Activated CD8-positive, alpha-beta memory T cell treated with anti-CD3 and anti-CD28 coated beads, Interleukin-2, amount 50 U/mL, for 24 hours (primary cell): Measurements from ENCODE around the gene SPECC1L.

ENCODE experiments used
- DNase-seq: peaks from one replicate; pipeline ENCODE4 v3.0.0-alpha.2; 2020; ENCODE audit errors: extremely low read depth

SPECC1L gene

GRCh38 chr22:24427500-24428164, 157.0 kb downstream of the SPECC1L start, which contains the start of gene ADORA2A:
ADORA2A (plus strand) TSS chr22:24427599; CDS start chr22:24433405, 5,806 bp downstream.
- DNase-seq = peak; percentile 65

GRCh38 chr22:24428751-24429410, 158.2 kb downstream of the SPECC1L start:
- no peak for DNase-seq

- peak; percentile 47 for DNase-seq
Measured at GRCh38 chr22:24429411-24430365, 159.1 kb downstream of the SPECC1L start.

- DNase-seq = no peak
Measured at GRCh38 chr22:24430431-24431308, 160.0 kb downstream of the SPECC1L start.

GRCh38 chr22:24431309-24432034, 160.8 kb downstream of the SPECC1L start:
- DNase-seq = no peak

- no peak for DNase-seq
Measured at GRCh38 chr22:24432059-24432853, 161.6 kb downstream of the SPECC1L start.

GRCh38 chr22:24433001-24433827, 162.6 kb downstream of the SPECC1L start:
- no peak for DNase-seq

- DNase-seq = no peak
Measured at GRCh38 chr22:24433828-24434470, 163.3 kb downstream of the SPECC1L start.

- DNase-seq = peak; percentile 55
Measured at GRCh38 chr22:24434471-24435322, 164.1 kb downstream of the SPECC1L start.

GRCh38 chr22:24435323-24435645, 164.7 kb downstream of the SPECC1L start:
- no peak for DNase-seq

GRCh38 chr22:24435861-24436371, 165.3 kb downstream of the SPECC1L start:
- no peak for DNase-seq

GRCh38 chr22:24436553-24436952, 165.9 kb downstream of the SPECC1L start:
- DNase-seq = no peak

GRCh38 chr22:24437091-24437490, 166.5 kb downstream of the SPECC1L start:
- DNase-seq = no peak

GRCh38 chr22:24437741-24438328, 167.2 kb downstream of the SPECC1L start:
- no peak for DNase-seq

- no peak for DNase-seq
Measured at GRCh38 chr22:24440270-24440717, 169.7 kb downstream of the SPECC1L start.

GRCh38 chr22:24440718-24441405, 170.2 kb downstream of the SPECC1L start:
- no peak for DNase-seq
